HepG2 (cell line): ENCODE data around the gene TSHZ2. TPM values are rescaled to one million over a fixed set of nuclear protein-coding genes. Genes with fewer than 3 reads are reported as not detected.
A peak's percentile ranks its signal among the peaks of the same experiment; 100 is the strongest.

Source experiments
- ATAC-seq: fragments of 200-7000 bp; cut with Tn5 transposase; 3 replicates; pipeline ENCODE4 v1.9.1; 2020; ENCODE audit warnings: mild to moderate bottlenecking, moderate library complexity
- BruUV-seq: library from RNA; stranded (reverse); fragments of 400-500 nt; replicated peaks from 2 replicates; lab custom pipeline; 2021; lab: Mats Ljungman, UMichigan
- CTCF ChIA-PET: fragments of 300-600 bp; formaldehyde crosslinking; extraction: SDS; loops from one replicate; lab custom pipeline; 2021; ENCODE audit warnings: low total read pairs, inconsistent platforms, low intra/inter-chr PET ratio; lab: Yijun Ruan, JAX
- POLR2A ChIA-PET: fragments of 350-600 bp; sonication (Branson Sonifier 250); formaldehyde crosslinking; loops from one replicate; lab custom pipeline; 2020; ENCODE audit warnings: antibody characterized with exemption, inconsistent platforms; lab: Yijun Ruan, JAX
- DNase-seq: peaks from one replicate; pipeline ENCODE4 v3.0.0-alpha.2; 2015; ENCODE audit warnings: low spot score
- FAIRE-seq: peaks from 3 replicates; lab custom pipeline; 2011; peaks lifted over from hg19 to GRCh38; lab: Jason Lieb, UNC
- H2AFZ ChIP-seq: one replicate; pipeline ENCODE4 v1.6.1; 2011; ENCODE audit warnings: low read length, inconsistent platforms
- H3K27ac ChIP-seq: fragments of 300-600 bp; 3 replicates; pipeline ENCODE4 v1.8.0; 2011; ENCODE audit warnings: mixed run types, mild to moderate bottlenecking, mixed read lengths, low read length, inconsistent platforms; ENCODE audit not compliant: insufficient read depth; ENCODE audit errors: extremely low read length
- H3K27me3 ChIP-seq, 2 experiments: fragments of 200-600 bp in 1 of 2; 2 replicates in 1 of 2; 3 replicates in 1 of 2; pipeline versions ENCODE4 v1.6.0 to v1.8.0; 2011; ENCODE audit warnings: low read length in 2 of 2, mild to moderate bottlenecking in 2 of 2, moderate library complexity in 2 of 2, inconsistent platforms in 1 of 2; ENCODE audit not compliant: insufficient read depth in 2 of 2, control insufficient read depth in 1 of 2
- H3K36me3 ChIP-seq, 2 experiments: fragments of 200-600 bp in 1 of 2; replicated peaks in 1 of 2; 2 replicates in 1 of 2; 3 replicates in 1 of 2; pipeline versions ENCODE4 v1.5.1 to v1.8.0; 2011; ENCODE audit warnings: low read length in 2 of 2, inconsistent platforms in 1 of 2; ENCODE audit not compliant: insufficient read depth in 2 of 2, control insufficient read depth in 1 of 2
- H3K4me1 ChIP-seq: 2 replicates; pipeline ENCODE4 v1.5.1; 2012; ENCODE audit warnings: low read length, inconsistent platforms; ENCODE audit not compliant: insufficient read depth
- H3K4me2 ChIP-seq: 2 replicates; pipeline ENCODE4 v1.6.0; 2011; ENCODE audit warnings: low read depth, low read length, inconsistent platforms
- H3K4me3 ChIP-seq, 3 experiments: fragments of 200-600 bp in 1 of 3; sonication (generic), shearing (Covaris generic) in 1 of 3; replicated peaks in 1 of 3; 2 replicates each; pipeline ENCODE4 v1.5.1; 2011 to 2016; ENCODE audit warnings: low read length in 3 of 3, inconsistent platforms in 2 of 3, low read depth in 2 of 3, mild to moderate bottlenecking in 2 of 3, control low read depth in 1 of 3, mixed read lengths in 1 of 3; ENCODE audit not compliant: insufficient read depth in 1 of 3
- H3K79me2 ChIP-seq: one replicate; pipeline ENCODE4 v1.6.1; 2011; ENCODE audit warnings: low read length, inconsistent platforms; ENCODE audit not compliant: insufficient read depth
- H3K9ac ChIP-seq: 2 replicates; pipeline ENCODE4 v1.6.0; 2011; ENCODE audit warnings: mild to moderate bottlenecking, low read depth, low read length, inconsistent platforms; ENCODE audit not compliant: insufficient read depth
- H3K9me3 ChIP-seq: 2 replicates; pipeline ENCODE4 v1.5.1; 2012; ENCODE audit warnings: mild to moderate bottlenecking, low read length
- H4K20me1 ChIP-seq: 2 replicates; pipeline ENCODE4 v1.6.0; 2011; ENCODE audit warnings: inconsistent platforms, mild to moderate bottlenecking, low read length, moderate library complexity; ENCODE audit not compliant: insufficient read depth
- JUNB ChIP-seq: sonication (generic); formaldehyde crosslinking; IDR thresholded peaks from 2 replicates; pipeline ENCODE4 v1.8.0; 2022; ENCODE audit warnings: missing genetic modification reagents, mild to moderate bottlenecking, borderline replicate concordance
- NR2F1 ChIP-seq, 2 experiments: fragments of 450-650 bp in 1 of 2; formaldehyde crosslinking in 1 of 2; IDR thresholded peaks; 2 replicates each; pipeline versions ENCODE4 v1.5.0 to v1.6.1; 2016 to 2020; ENCODE audit warnings: mild to moderate bottlenecking in 1 of 2, missing compliant biosample characterization in 1 of 2, missing genetic modification reagents in 1 of 2, moderate library complexity in 1 of 2
- ZNF101 ChIP-seq: sonication (generic); formaldehyde crosslinking; IDR thresholded peaks from 2 replicates; pipeline ENCODE4 v1.4.0; 2020; ENCODE audit warnings: mild to moderate bottlenecking, low read depth, missing genetic modification reagents, borderline replicate concordance
- ZNF33B ChIP-seq: sonication (generic); formaldehyde crosslinking; IDR thresholded peaks from 2 replicates; pipeline ENCODE4 v1.5.1; 2020; ENCODE audit warnings: mild to moderate bottlenecking, missing genetic modification reagents
- ZNF839 ChIP-seq: sonication (generic); formaldehyde crosslinking; IDR thresholded peaks from 2 replicates; pipeline ENCODE4 v1.4.0; 2020; ENCODE audit warnings: missing genetic modification reagents, mild to moderate bottlenecking, borderline replicate concordance
- ZNF841 ChIP-seq: sonication (generic); formaldehyde crosslinking; IDR thresholded peaks from 2 replicates; pipeline ENCODE4 v1.8.1; 2023; ENCODE audit warnings: missing genetic modification reagents, borderline replicate concordance
- WGBS: methylation state at CpG from one replicate; pipeline ENCODE4 v1.1.6; 2017; ENCODE audit warnings: low lambda C conversion rate; 5-methylcytosine and 5-hydroxymethylcytosine counted together
- in situ Hi-C: cut with HindIII; loops from 2 replicates; pipeline ENCODE4 v1.10.0; 2017; ENCODE audit warnings: low pct_unique_long_range_greater_than_20kb; ENCODE audit not compliant: extremely low pct_ligation_motif_present
- intact Hi-C: fragments of 100-400 bp; cut with micrococcal nuclease; formaldehyde crosslinking; loops from one replicate; pipeline ENCODE4 v1.10.0; 2022; ENCODE audit not compliant: unreplicated experiment
- polyA plus RNA-seq, 8 experiments: library from polyadenylated mRNA; depleted of rRNA in 3 of 8; stranded (reverse) in 7 of 8; unstranded in 1 of 8; fragments of >200 nt; fragmentation: Illumina TruSeq in 4 of 8; extraction: Trizol in 4 of 8; gene quantifications; 2 replicates each; pipeline versions ENCODE4 v1.2.1 to v1.2.3, GENCODE V29; 2011 to 2016; ENCODE audit warnings: low read depth in 4 of 8, missing spikeins in 1 of 8, mixed read lengths in 1 of 8; ENCODE audit not compliant: insufficient read depth in 1 of 8
- total RNA-seq, 5 experiments: library from RNA; depleted of rRNA; stranded (reverse); fragments of >200 nt; fragmentation: Illumina TruSeq; extraction: Trizol; gene quantifications; 2 replicates each; pipeline ENCODE4 v1.2.3, GENCODE V29; 2016; ENCODE audit warnings: low read depth in 1 of 5
- TF ChIP-seq, protein P1 (sequence below): sonication (generic); formaldehyde crosslinking; IDR thresholded peaks from 2 replicates; pipeline ENCODE4 v1.4.0; 2020; ENCODE audit warnings: missing genetic modification reagents

The TSHZ2 gene
- total and polyA plus RNA-seq, 2 of the 13 experiments (the other 11 are each of a cell fraction or from before 2014, with no cell fraction given) = 0.01 TPM; not detected in 1

GRCh38 chr20:53337390-53338101 is 365.4 kb downstream of the TSHZ2 start:
- FAIRE-seq (no peak), DNase-seq (no peak), ATAC-seq (peak; percentile 50)
- Histone ChIP-seq H3K9me3 (no peaks in the 10 kb centered on the region), H4K20me1 (no peaks in the 10 kb centered on the region), H3K27ac (no peak overlapping the region), H3K36me3 (no peaks in the 10 kb centered on the region), H3K27me3 (no peaks in the 10 kb centered on the region; a peak in 1 of 5 replicates), H3K4me1 (no peaks in the 10 kb centered on the region), H2AFZ (no peak overlapping the region), H3K4me2 (no peak overlapping the region), H3K79me2 (no peaks in the 10 kb centered on the region), H3K4me3 (no peak overlapping the region), H3K9ac (no peak overlapping the region)
- in situ Hi-C loops = no loop called here
- BruUV-seq = no TSS peak
- CTCF ChIA-PET = no interaction called here
- POLR2A ChIA-PET = no interaction called here
- 9% methylated on average over 8 of the region's 8 CpGs for WGBS
- intact Hi-C loops = no loop called here
- TF ChIP-seq ZNF101 (CRISPR knock-in tag) (no peak), JUNB (CRISPR knock-in tag) (no peak), ZNF33B (CRISPR knock-in tag) (no peak), ZNF841 (CRISPR knock-in tag) (no peak), ZNF839 (CRISPR knock-in tag) (no peak), NR2F1 (CRISPR knock-in tag; IDR thresholded peaks at IDR 0.05) (no peak)
- TF ChIP-seq, protein P1, sequence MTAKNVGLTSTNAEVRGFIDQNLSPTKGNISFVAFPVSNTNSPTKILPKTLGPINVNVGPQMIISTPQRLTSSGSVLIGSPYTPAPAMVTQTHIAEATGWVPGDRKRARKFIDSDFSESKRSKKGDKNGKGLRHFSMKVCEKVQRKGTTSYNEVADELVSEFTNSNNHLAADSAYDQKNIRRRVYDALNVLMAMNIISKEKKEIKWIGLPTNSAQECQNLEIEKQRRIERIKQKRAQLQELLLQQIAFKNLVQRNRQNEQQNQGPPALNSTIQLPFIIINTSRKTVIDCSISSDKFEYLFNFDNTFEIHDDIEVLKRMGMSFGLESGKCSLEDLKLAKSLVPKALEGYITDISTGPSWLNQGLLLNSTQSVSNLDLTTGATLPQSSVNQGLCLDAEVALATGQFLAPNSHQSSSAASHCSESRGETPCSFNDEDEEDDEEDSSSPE (CRISPR knock-in tag) = no peak
